Activated T-cell treated with anti-CD3 and anti-CD28 coated beads, Interleukin-2, amount 50 U/mL, for 72 hours (primary cell): ENCODE data around the gene CES3. TPM values are rescaled to one million over a fixed set of nuclear protein-coding genes. Genes with fewer than 3 reads are reported as not detected.
"Not testable (repeated sequence)": the region's sequence is repeated elsewhere in the genome, so short reads cannot be mapped to it uniquely, and the experiment has no call there.

Source experiments
- ATAC-seq, 2 donors: fragments of 150-1000 bp; cut with Tn5 transposase; replicated peaks in 1 of 2; 2 replicates each; pipeline ENCODE4 v1.10.0; 2021; ENCODE audit warnings: moderate library complexity in 2 of 2, mild to moderate bottlenecking in 1 of 2
- DNase-seq, 2 donors: peaks; one replicate each; pipeline ENCODE4 v3.0.0; 2021 to 2022; ENCODE audit warnings: mixed read lengths in 1 of 2
- H3K27ac Mint-ChIP-seq: one replicate; pipeline ENCODE4 v1.8.0; 2022; ENCODE audit warnings: mild to moderate bottlenecking, moderate library complexity, mixed read lengths
- H3K27me3 Mint-ChIP-seq: one replicate; pipeline ENCODE4 v1.8.0; 2022; ENCODE audit warnings: low read depth, mixed read lengths
- H3K36me3 Mint-ChIP-seq, 2 donors: one replicate each; pipeline ENCODE4 v1.8.0; 2022; ENCODE audit warnings: mixed read lengths in 2 of 2, mild to moderate bottlenecking in 1 of 2; ENCODE audit not compliant: insufficient read depth in 2 of 2
- H3K4me1 Mint-ChIP-seq: one replicate; pipeline ENCODE4 v1.8.0; 2022; ENCODE audit warnings: low read depth, mixed read lengths
- H3K4me3 Mint-ChIP-seq, 2 donors: one replicate each; pipeline ENCODE4 v1.8.0; 2022; ENCODE audit warnings: mild to moderate bottlenecking in 2 of 2, mixed read lengths in 2 of 2, moderate library complexity in 2 of 2
- H3K9me3 Mint-ChIP-seq, 2 donors: one replicate each; pipeline ENCODE4 v1.8.0; 2022; ENCODE audit warnings: mixed read lengths in 2 of 2
- total RNA-seq, 2 donors: library from RNA; stranded (reverse); gene quantifications; one replicate each; pipeline ENCODE4 v1.2.3, GENCODE V29; 2022

Gene CES3
- total RNA-seq, 2 donors from 2014 or later: 6.9 to 11.5 TPM

GRCh38 chr16:66970775-66971720 lies 10.0 kb downstream of the CES3 start:
- no peaks in the 10 kb centered on the region for H3K36me3 Mint-ChIP-seq
- H3K4me1 Mint-ChIP-seq: peaks cover 15% of the 10 kb centered on the region
- H3K4me3 Mint-ChIP-seq: no peak overlapping the region
- H3K27ac Mint-ChIP-seq: no peak overlapping the region
- no peaks in the 10 kb centered on the region for H3K9me3 Mint-ChIP-seq
- DNase-seq (no peak), ATAC-seq (peak; percentile 58 to 64)
- no peaks in the 10 kb centered on the region for H3K27me3 Mint-ChIP-seq

GRCh38 chr16:66972983-66973382 lies 11.9 kb downstream of the CES3 start:
- peaks cover 30% of the 10 kb centered on the region for H3K4me1 Mint-ChIP-seq
- H3K4me3 Mint-ChIP-seq: no peak overlapping the region
- H3K27ac Mint-ChIP-seq: no peak overlapping the region
- H3K27me3 Mint-ChIP-seq: no peaks in the 10 kb centered on the region
- no peaks in the 10 kb centered on the region for H3K36me3 Mint-ChIP-seq
- no peak for ATAC-seq
- no peaks in the 10 kb centered on the region for H3K9me3 Mint-ChIP-seq
- DNase-seq: no peak

GRCh38 chr16:66973716-66974115 lies 12.7 kb downstream of the CES3 start:
- Mint-ChIP-seq H3K36me3 (no peaks in the 10 kb centered on the region), H3K27me3 (no peaks in the 10 kb centered on the region), H3K4me1 (peaks cover 37% of the 10 kb centered on the region), H3K27ac (no peak overlapping the region), H3K4me3 (peak overlapping the region in 1 of 2 donors; percentile 42), H3K9me3 (no peaks in the 10 kb centered on the region)
- ATAC-seq (no peak), DNase-seq (no peak)

- not testable (repeated sequence) for H3K27me3 Mint-ChIP-seq, H3K36me3 Mint-ChIP-seq, ATAC-seq, H3K27ac Mint-ChIP-seq, DNase-seq, H3K9me3 Mint-ChIP-seq
- H3K4me1 Mint-ChIP-seq: peaks cover 44% of the 10 kb centered on the region
- H3K4me3 Mint-ChIP-seq: peak overlapping the region; percentile 80 to 91
These were observed 13.3 kb downstream of the CES3 start for GRCh38 chr16:66974156-66974931.

- H3K4me3 Mint-ChIP-seq: peak overlapping the region; percentile 80 to 91
- peaks cover 48% of the 10 kb centered on the region for H3K4me1 Mint-ChIP-seq
- ATAC-seq, H3K27me3 Mint-ChIP-seq, H3K36me3 Mint-ChIP-seq, H3K9me3 Mint-ChIP-seq: not testable (repeated sequence)
- H3K27ac Mint-ChIP-seq: peak overlapping the region; percentile 63
- peak; percentile 72 for DNase-seq
These were observed 13.8 kb downstream of the CES3 start for GRCh38 chr16:66974932-66975246.

- DNase-seq (no peak), ATAC-seq (no peak)
- peaks cover 50% of the 10 kb centered on the region for H3K4me1 Mint-ChIP-seq
- peak overlapping the region; percentile 63 for H3K27ac Mint-ChIP-seq
- H3K4me3 Mint-ChIP-seq: peak overlapping the region; percentile 80 to 91
- no peaks in the 10 kb centered on the region for H3K36me3 Mint-ChIP-seq
- H3K27me3 Mint-ChIP-seq: no peaks in the 10 kb centered on the region
- H3K9me3 Mint-ChIP-seq: no peaks in the 10 kb centered on the region
These were observed 14.3 kb downstream of the CES3 start for GRCh38 chr16:66975302-66975893.

- H3K36me3 Mint-ChIP-seq: no peaks in the 10 kb centered on the region
- no peaks in the 10 kb centered on the region for H3K27me3 Mint-ChIP-seq
- ATAC-seq (no peak), DNase-seq (no peak)
- no peak overlapping the region for H3K27ac Mint-ChIP-seq
- H3K9me3 Mint-ChIP-seq: no peaks in the 10 kb centered on the region
- H3K4me1 Mint-ChIP-seq: peaks cover 63% of the 10 kb centered on the region
- H3K4me3 Mint-ChIP-seq: peak overlapping the region in 1 of 2 donors; percentile 43
These were observed 15.7 kb downstream of the CES3 start for GRCh38 chr16:66976746-66977145.

- H3K27ac Mint-ChIP-seq: no peak overlapping the region
- DNase-seq (peak; percentile 90 to 95), ATAC-seq (peak; percentile 96)
- peak overlapping the region; percentile 15 to 35 for H3K4me3 Mint-ChIP-seq
- no peaks in the 10 kb centered on the region for H3K27me3 Mint-ChIP-seq
- H3K9me3 Mint-ChIP-seq: peaks cover 0 to 5% of the 10 kb centered on the region in 2 donors
- peaks cover 71% of the 10 kb centered on the region for H3K4me1 Mint-ChIP-seq
- peaks cover 0 to 2% of the 10 kb centered on the region in 2 donors for H3K36me3 Mint-ChIP-seq
These were observed 16.5 kb downstream of the CES3 start for GRCh38 chr16:66977341-66978113.

- no peaks in the 10 kb centered on the region for H3K27me3 Mint-ChIP-seq
- H3K36me3 Mint-ChIP-seq: peaks cover 4% of the 10 kb centered on the region in 2 donors
- no peak overlapping the region for H3K27ac Mint-ChIP-seq
- DNase-seq (no peak), ATAC-seq (no peak)
- H3K9me3 Mint-ChIP-seq: peaks cover 0 to 6% of the 10 kb centered on the region in 2 donors
- peaks cover 84% of the 10 kb centered on the region for H3K4me1 Mint-ChIP-seq
- no peak overlapping the region for H3K4me3 Mint-ChIP-seq
These were observed 18.1 kb downstream of the CES3 start for GRCh38 chr16:66979011-66979717.

GRCh38 chr16:66983033-66983432 lies 22.0 kb downstream of the CES3 start:
- Mint-ChIP-seq H3K4me1 (peaks cover 88% of the 10 kb centered on the region), H3K9me3 (peaks cover 2 to 6% of the 10 kb centered on the region in 2 donors), H3K27me3 (no peaks in the 10 kb centered on the region), H3K36me3 (peaks cover 10 to 11% of the 10 kb centered on the region in 2 donors), H3K4me3 (peak overlapping the region in 1 of 2 donors; percentile 90), H3K27ac (peak overlapping the region; percentile 100)
- no peak for DNase-seq
- ATAC-seq: no peak

- ATAC-seq (peak; percentile 90), DNase-seq (peak; percentile 80 to 87)
- Mint-ChIP-seq H3K27me3 (no peaks in the 10 kb centered on the region), H3K9me3 (peaks cover 2 to 6% of the 10 kb centered on the region in 2 donors), H3K4me3 (peak overlapping the region; percentile 77 to 90), H3K36me3 (peaks cover 11 to 12% of the 10 kb centered on the region in 2 donors), H3K4me1 (peaks cover 83% of the 10 kb centered on the region), H3K27ac (peak overlapping the region; percentile 100)
These were observed 23.8 kb downstream of the CES3 start for GRCh38 chr16:66984892-66985311.

GRCh38 chr16:66986559-66986958 lies 25.5 kb downstream of the CES3 start:
- Mint-ChIP-seq H3K27me3 (no peaks in the 10 kb centered on the region), H3K9me3 (peaks cover 2 to 6% of the 10 kb centered on the region in 2 donors), H3K4me1 (peaks cover 79% of the 10 kb centered on the region), H3K4me3 (peak overlapping the region; percentile 77 to 91), H3K27ac (peak overlapping the region; percentile 100), H3K36me3 (peaks cover 11 to 12% of the 10 kb centered on the region in 2 donors)
- no peak for ATAC-seq
- peak in 1 of 2 donors; percentile 24 for DNase-seq
